IPS-15b (cell line): ENCODE measurements around the gene SPATA1.
"Not testable (repeated sequence)": the region's sequence is repeated elsewhere in the genome, so short reads cannot be mapped to it uniquely, and the experiment has no call there.

ENCODE experiments used
- H3K27me3 ChIP-seq: one replicate; pipeline ENCODE4 v1.6.1; 2013; ENCODE audit warnings: low read length; ENCODE audit not compliant: control insufficient read depth, insufficient read depth
- H3K36me3 ChIP-seq: one replicate; pipeline ENCODE4 v1.6.1; 2013; ENCODE audit warnings: low read length; ENCODE audit not compliant: control insufficient read depth, insufficient read depth
- H3K4me1 ChIP-seq: one replicate; pipeline ENCODE4 v1.6.1; 2013; ENCODE audit warnings: mild to moderate bottlenecking, low read length; ENCODE audit not compliant: control insufficient read depth, insufficient read depth
- H3K4me3 ChIP-seq: one replicate; pipeline ENCODE4 v1.5.1; 2013; ENCODE audit warnings: low read depth, low read length
- H3K9ac ChIP-seq: one replicate; pipeline ENCODE4 v1.6.1; 2013; ENCODE audit warnings: low read depth, mild to moderate bottlenecking, low read length
- H3K9me3 ChIP-seq: one replicate; pipeline ENCODE4 v1.6.1; 2013; ENCODE audit warnings: mild to moderate bottlenecking, low read length; ENCODE audit not compliant: control insufficient read depth, insufficient read depth

The SPATA1 gene

GRCh38 chr1:84493747-84494146, 12.4 kb upstream of the SPATA1 start:
- no peak overlapping the region for H3K4me3 ChIP-seq
- no peaks in the 10 kb centered on the region for H3K9me3 ChIP-seq
- H3K9ac ChIP-seq = no peak overlapping the region
- no peaks in the 10 kb centered on the region for H3K4me1 ChIP-seq
- H3K36me3 ChIP-seq = peaks cover 5% of the 10 kb centered on the region
- H3K27me3 ChIP-seq = no peaks in the 10 kb centered on the region

GRCh38 chr1:84496498-84496897, 9.7 kb upstream of the SPATA1 start:
- no peak overlapping the region for H3K4me3 ChIP-seq
- H3K4me1 ChIP-seq = peaks cover 7% of the 10 kb centered on the region
- no peaks in the 10 kb centered on the region for H3K9me3 ChIP-seq
- H3K36me3 ChIP-seq = no peaks in the 10 kb centered on the region
- H3K9ac ChIP-seq = no peak overlapping the region
- H3K27me3 ChIP-seq = no peaks in the 10 kb centered on the region

GRCh38 chr1:84497631-84498275, 8.4 kb upstream of the SPATA1 start:
- Histone ChIP-seq H3K27me3 (no peaks in the 10 kb centered on the region), H3K4me3 (no peak overlapping the region), H3K36me3 (no peaks in the 10 kb centered on the region), H3K9ac (no peak overlapping the region), H3K4me1 (peaks cover 8% of the 10 kb centered on the region), H3K9me3 (no peaks in the 10 kb centered on the region)

GRCh38 chr1:84502927-84503326, 3.3 kb upstream of the SPATA1 start:
- no peak overlapping the region for H3K4me3 ChIP-seq
- H3K4me1 ChIP-seq = peaks cover 13% of the 10 kb centered on the region
- peaks cover 9% of the 10 kb centered on the region for H3K27me3 ChIP-seq
- peaks cover 4% of the 10 kb centered on the region for H3K36me3 ChIP-seq
- H3K9me3 ChIP-seq = no peaks in the 10 kb centered on the region
- H3K9ac ChIP-seq = no peak overlapping the region

GRCh38 chr1:84504580-84505492, 1.4 kb upstream of the SPATA1 start:
- Histone ChIP-seq H3K36me3 (peaks cover 4% of the 10 kb centered on the region), H3K27me3 (peaks cover 9% of the 10 kb centered on the region), H3K4me1 (peaks cover 13% of the 10 kb centered on the region), H3K9ac (peak overlapping the region; percentile 38), H3K9me3 (no peaks in the 10 kb centered on the region), H3K4me3 (peak overlapping the region; percentile 62)

- Histone ChIP-seq H3K36me3 (peaks cover 4% of the 10 kb centered on the region), H3K4me1 (peaks cover 11% of the 10 kb centered on the region), H3K4me3 (peak overlapping the region; percentile 62), H3K9me3 (no peaks in the 10 kb centered on the region), H3K9ac (peak overlapping the region; percentile 38), H3K27me3 (peaks cover 9% of the 10 kb centered on the region)
These were observed 639 bp upstream of the SPATA1 start for GRCh38 chr1:84505493-84506001.

- peak overlapping the region; percentile 62 for H3K4me3 ChIP-seq
- peaks cover 5% of the 10 kb centered on the region for H3K4me1 ChIP-seq
- peaks cover 9% of the 10 kb centered on the region for H3K27me3 ChIP-seq
- H3K9ac ChIP-seq = no peak overlapping the region
- peaks cover 4% of the 10 kb centered on the region for H3K36me3 ChIP-seq
- no peaks in the 10 kb centered on the region for H3K9me3 ChIP-seq
These were observed 705 bp downstream of the SPATA1 start for GRCh38 chr1:84506729-84507453.

GRCh38 chr1:84507887-84508286, 1.7 kb downstream of the SPATA1 start:
- H3K27me3 ChIP-seq, H3K9ac ChIP-seq, H3K9me3 ChIP-seq, H3K4me1 ChIP-seq, H3K36me3 ChIP-seq, H3K4me3 ChIP-seq: not testable (repeated sequence)

- Histone ChIP-seq H3K9ac (no peak overlapping the region), H3K27me3 (peaks cover 9% of the 10 kb centered on the region), H3K9me3 (no peaks in the 10 kb centered on the region), H3K36me3 (peaks cover 4% of the 10 kb centered on the region), H3K4me1 (peaks cover 5% of the 10 kb centered on the region), H3K4me3 (no peak overlapping the region)
These were observed 2.3 kb downstream of the SPATA1 start for GRCh38 chr1:84508510-84508909.

GRCh38 chr1:84509029-84509428, 2.8 kb downstream of the SPATA1 start:
- H3K4me1 ChIP-seq = peaks cover 3% of the 10 kb centered on the region
- peaks cover 8% of the 10 kb centered on the region for H3K27me3 ChIP-seq
- H3K4me3 ChIP-seq = no peak overlapping the region

GRCh38 chr1:84510165-84510564, 4.0 kb downstream of the SPATA1 start:
- Histone ChIP-seq H3K4me3 (no peak overlapping the region), H3K27me3 (no peaks in the 10 kb centered on the region)

More at GRCh38 chr1:84509029-84509428, 2.8 kb downstream of the SPATA1 start:
- peaks cover 4% of the 10 kb centered on the region for H3K36me3 ChIP-seq
- H3K9me3 ChIP-seq = no peaks in the 10 kb centered on the region
- no peak overlapping the region for H3K9ac ChIP-seq

More at GRCh38 chr1:84510165-84510564, 4.0 kb downstream of the SPATA1 start:
- peaks cover 4% of the 10 kb centered on the region for H3K36me3 ChIP-seq
- H3K9ac ChIP-seq = no peak overlapping the region
- H3K4me1 ChIP-seq = peaks cover 3% of the 10 kb centered on the region
- H3K9me3 ChIP-seq = no peaks in the 10 kb centered on the region
